ENCODE measurements around the gene FERMT2.
"Not testable (repeated sequence)": the region's sequence is repeated elsewhere in the genome, so short reads cannot be mapped to it uniquely, and the experiment has no call there.

The FERMT2 gene

GRCh38 chr14:52898496-52898895 is 52.4 kb downstream of the FERMT2 start:
- no peak for DNase-seq

GRCh38 chr14:52895000-52895399 is 55.9 kb downstream of the FERMT2 start:
- no peak for DNase-seq

GRCh38 chr14:52891800-52892199 is 59.0 kb downstream of the FERMT2 start:
- DNase-seq = no peak

- DNase-seq = no peak
Measured at GRCh38 chr14:52888839-52889838, 61.7 kb downstream of the FERMT2 start.

GRCh38 chr14:52888159-52888558 is 62.7 kb downstream of the FERMT2 start:
- DNase-seq = no peak

GRCh38 chr14:52885230-52885629 is 65.6 kb downstream of the FERMT2 start:
- no peak for DNase-seq

- DNase-seq = no peak
Measured at GRCh38 chr14:52883658-52884057, 67.2 kb downstream of the FERMT2 start.

- DNase-seq = no peak
Measured at GRCh38 chr14:52882824-52883223, 68.0 kb downstream of the FERMT2 start.

GRCh38 chr14:52879958-52880357 is 70.9 kb downstream of the FERMT2 start:
- DNase-seq = no peak

- no peak for DNase-seq
Measured at GRCh38 chr14:52878946-52879345, 71.9 kb downstream of the FERMT2 start.

GRCh38 chr14:52878469-52878868 is 72.4 kb downstream of the FERMT2 start:
- no peak for DNase-seq

- DNase-seq = no peak
Measured at GRCh38 chr14:52877628-52878027, 73.2 kb downstream of the FERMT2 start.

GRCh38 chr14:52876806-52877205 is 74.0 kb downstream of the FERMT2 start:
- no peak for DNase-seq

GRCh38 chr14:52876311-52876710 is 74.5 kb downstream of the FERMT2 start:
- DNase-seq = no peak

- no peak for DNase-seq
Measured at GRCh38 chr14:52875707-52876106, 75.1 kb downstream of the FERMT2 start.

- DNase-seq = no peak
Measured at GRCh38 chr14:52874389-52874788, 76.5 kb downstream of the FERMT2 start.

- no peak for DNase-seq
Measured at GRCh38 chr14:52873694-52874093, 77.2 kb downstream of the FERMT2 start.

GRCh38 chr14:52873065-52873464 is 77.8 kb downstream of the FERMT2 start:
- no peak for DNase-seq

GRCh38 chr14:52871606-52872005 is 79.2 kb downstream of the FERMT2 start:
- no peak for DNase-seq

- DNase-seq = no peak
Measured at GRCh38 chr14:52868911-52869618, 81.8 kb downstream of the FERMT2 start.

- DNase-seq = not testable (repeated sequence)
Measured at GRCh38 chr14:52864893-52865292, 86.0 kb downstream of the FERMT2 start.

GRCh38 chr14:52863334-52863700 is 87.5 kb downstream of the FERMT2 start:
- DNase-seq = no peak

GRCh38 chr14:52862632-52863333 is 88.1 kb downstream of the FERMT2 start:
- no peak for DNase-seq
